K562 (cell line): ENCODE measurements around the gene TIMM23. TPM values are rescaled to one million over a fixed set of nuclear protein-coding genes. Genes with fewer than 3 reads are reported as not detected.

Experiments
- CEBPZ ChIP-seq: fragments of 150-350 bp; IDR thresholded peaks from 2 replicates; pipeline ENCODE4 v1.6.1; 2014; ENCODE audit warnings: low read depth, mild to moderate bottlenecking, low read length, borderline replicate concordance
- CHD2 ChIP-seq: IDR thresholded peaks from 2 replicates; pipeline ENCODE4 v1.6.1; 2011; ENCODE audit warnings: low read depth, low read length
- ETV6 ChIP-seq, 3 experiments: fragments of 150-350 bp in 1 of 3; sonication (generic) in 1 of 3; formaldehyde crosslinking in 1 of 3; IDR thresholded peaks; 2 replicates each; pipeline versions ENCODE4 v1.6.1 to v1.8.0; 2014 to 2022; ENCODE audit warnings: borderline replicate concordance in 2 of 3, low read depth in 2 of 3, antibody characterized with exemption in 1 of 3, low read length in 1 of 3, mild to moderate bottlenecking in 1 of 3, missing genetic modification reagents in 1 of 3
- GATAD2A ChIP-seq: fragments of 450-650 bp; IDR thresholded peaks from 2 replicates; pipeline ENCODE4 v1.6.1; 2017
- HDAC3 ChIP-seq: fragments of 450-650 bp; IDR thresholded peaks from 2 replicates; pipeline ENCODE4 v1.6.1; 2018; ENCODE audit warnings: borderline replicate concordance, mild to moderate bottlenecking, moderate library complexity; ENCODE audit not compliant: partially characterized antibody
- ZNF407 ChIP-seq: fragments of 450-650 bp; IDR thresholded peaks from 2 replicates; pipeline ENCODE4 v1.6.1; 2016; ENCODE audit warnings: low read depth
- ZNF592 ChIP-seq: fragments of 450-650 bp; IDR thresholded peaks from 2 replicates; pipeline ENCODE4 v1.6.1; 2017; ENCODE audit warnings: antibody characterized with exemption, mild to moderate bottlenecking
- ZNF655 ChIP-seq: fragments of 250-450 bp; sonication (Bioruptor Pico); IDR thresholded peaks from 2 replicates; pipeline ENCODE4 v1.5.0; 2021
- ZNF696 ChIP-seq: fragments of 250-450 bp; sonication (Bioruptor Pico); conservative IDR thresholded peaks from 2 replicates; pipeline ENCODE4 v1.4.0; 2020; ENCODE audit warnings: mild to moderate bottlenecking, moderate library complexity
- polyA plus RNA-seq, 8 experiments: library from polyadenylated mRNA; depleted of rRNA in 4 of 8; stranded (reverse) in 5 of 8; unstranded in 3 of 8; fragments of >200 nt; fragmentation: Nextera tagmentation in 2 of 8; fragmentation: Illumina TruSeq in 1 of 8; extraction: Ambion mirVana in 2 of 8; extraction: Trizol in 1 of 8; gene quantifications; 2 replicates each; pipeline versions ENCODE4 v1.2.1 to v1.2.3, GENCODE V29; 2011 to 2014; ENCODE audit warnings: inconsistent platforms in 1 of 8, missing spikeins in 1 of 8
- total RNA-seq, 7 experiments: library from RNA; depleted of rRNA in 6 of 7; stranded (reverse); fragments of >200 nt in 6 of 7; fragmentation: Illumina TruSeq in 2 of 7; extraction: Trizol in 2 of 7; gene quantifications; 2 replicates each; pipeline versions ENCODE4 v1.2.1 to v1.2.3, GENCODE V29; 2011 to 2021; ENCODE audit warnings: low replicate concordance in 1 of 7

Gene TIMM23
- total and polyA plus RNA-seq, 9 of the 15 experiments (the other 6 are each of a cell fraction or from before 2014, with no cell fraction given), result 148 to 280 (median 183) TPM

- no peak for TF ChIP-seq ZNF407
- peak in 1 of 2 experiments; percentile 65; a peak in 1 of 4 replicates for TF ChIP-seq ETV6 (IDR thresholded peaks at IDR 0.05; ENCODE audit: borderline replicate concordance in 1 of 2, low read depth in 2 of 2, low read length in 1 of 2)
- no peak for TF ChIP-seq ETV6 (CRISPR knock-in tag; IDR thresholded peaks at IDR 0.05; ENCODE audit: borderline replicate concordance)
- TF ChIP-seq ZNF592, result peak; percentile 85
- peak; percentile 57; the same call in 1 of the 2 replicates for TF ChIP-seq GATAD2A
- TF ChIP-seq HDAC3, result peak; percentile 99
- TF ChIP-seq ZNF655, result no peak
- no peak for TF ChIP-seq CEBPZ
- no peak for TF ChIP-seq CHD2
- peak; percentile 38; the same call in 1 of the 2 replicates for TF ChIP-seq ZNF696 (CRISPR knock-in tag)
These were observed 29.0 kb downstream of the TIMM23 start (continued) for GRCh38 chr10:46001187-46001756.
